Measurements from ENCODE around the gene ACO2. TPM values are rescaled to one million over a fixed set of nuclear protein-coding genes. Genes with fewer than 3 reads are reported as not detected.
A peak's percentile ranks its signal among the peaks of the same experiment; 100 is the strongest.

ACO2 gene
- total RNA-seq, 1 donor from 2014 or later = 83.5 TPM

GRCh38 chr22:41528132-41528766 lies 59.3 kb downstream of the ACO2 start:
- no peak overlapping the region for H3K27ac Mint-ChIP-seq (ENCODE audit: unreplicated experiment)
- no peak for DNase-seq (ENCODE audit: low spot score)
- peaks cover 5% of the 10 kb centered on the region for H3K27me3 Mint-ChIP-seq (ENCODE audit: unreplicated experiment)
- peak overlapping the region; percentile 52 for H3K4me3 Mint-ChIP-seq (ENCODE audit: unreplicated experiment)
- no peaks in the 10 kb centered on the region for H3K9me3 Mint-ChIP-seq (ENCODE audit: unreplicated experiment)
- H3K4me1 Mint-ChIP-seq (ENCODE audit: unreplicated experiment) = no peaks in the 10 kb centered on the region
- peaks cover 28% of the 10 kb centered on the region for H3K36me3 Mint-ChIP-seq (ENCODE audit: low read depth, unreplicated experiment)
- no peak for TF ChIP-seq CTCF (IDR thresholded peaks at IDR 0.05; ENCODE audit: unreplicated experiment)

- no peak for DNase-seq (ENCODE audit: low spot score)
- Mint-ChIP-seq H3K4me1 (ENCODE audit: unreplicated experiment) (no peaks in the 10 kb centered on the region), H3K27me3 (ENCODE audit: unreplicated experiment) (peaks cover 5% of the 10 kb centered on the region), H3K4me3 (ENCODE audit: unreplicated experiment) (peak overlapping the region; percentile 52), H3K27ac (ENCODE audit: unreplicated experiment) (no peak overlapping the region), H3K36me3 (ENCODE audit: low read depth, unreplicated experiment) (peaks cover 27% of the 10 kb centered on the region), H3K9me3 (ENCODE audit: unreplicated experiment) (no peaks in the 10 kb centered on the region)
- TF ChIP-seq CTCF (IDR thresholded peaks at IDR 0.05; ENCODE audit: unreplicated experiment) = no peak
These were observed 60.1 kb downstream of the ACO2 start for GRCh38 chr22:41528938-41529561.

- Mint-ChIP-seq H3K27ac (ENCODE audit: unreplicated experiment) (no peak overlapping the region), H3K4me1 (ENCODE audit: unreplicated experiment) (no peaks in the 10 kb centered on the region), H3K36me3 (ENCODE audit: low read depth, unreplicated experiment) (peaks cover 20% of the 10 kb centered on the region), H3K9me3 (ENCODE audit: unreplicated experiment) (no peaks in the 10 kb centered on the region), H3K27me3 (ENCODE audit: unreplicated experiment) (peaks cover 5% of the 10 kb centered on the region), H3K4me3 (ENCODE audit: unreplicated experiment) (no peak overlapping the region)
- DNase-seq (ENCODE audit: low spot score) = no peak
- TF ChIP-seq CTCF (IDR thresholded peaks at IDR 0.05; ENCODE audit: unreplicated experiment) = no peak
These were observed 62.2 kb downstream of the ACO2 start for GRCh38 chr22:41530890-41531714.

GRCh38 chr22:41531715-41532477 lies 63.0 kb downstream of the ACO2 start:
- Mint-ChIP-seq H3K27ac (ENCODE audit: unreplicated experiment) (no peak overlapping the region), H3K4me3 (ENCODE audit: unreplicated experiment) (no peak overlapping the region), H3K9me3 (ENCODE audit: unreplicated experiment) (no peaks in the 10 kb centered on the region), H3K27me3 (ENCODE audit: unreplicated experiment) (peaks cover 3% of the 10 kb centered on the region), H3K4me1 (ENCODE audit: unreplicated experiment) (no peaks in the 10 kb centered on the region), H3K36me3 (ENCODE audit: low read depth, unreplicated experiment) (peaks cover 15% of the 10 kb centered on the region)
- TF ChIP-seq CTCF (IDR thresholded peaks at IDR 0.05; ENCODE audit: unreplicated experiment) = no peak
- no peak for DNase-seq (ENCODE audit: low spot score)

Measured in endothelial cell (in vitro differentiated cells).